Fibroblast of gingiva (primary cell): ENCODE measurements around the gene CERS5.

ENCODE experiments used
- DNase-seq: peaks from one replicate; pipeline ENCODE4 v3.0.0-alpha.2; 2011; ENCODE audit warnings: low read depth

CERS5 gene, protein sequence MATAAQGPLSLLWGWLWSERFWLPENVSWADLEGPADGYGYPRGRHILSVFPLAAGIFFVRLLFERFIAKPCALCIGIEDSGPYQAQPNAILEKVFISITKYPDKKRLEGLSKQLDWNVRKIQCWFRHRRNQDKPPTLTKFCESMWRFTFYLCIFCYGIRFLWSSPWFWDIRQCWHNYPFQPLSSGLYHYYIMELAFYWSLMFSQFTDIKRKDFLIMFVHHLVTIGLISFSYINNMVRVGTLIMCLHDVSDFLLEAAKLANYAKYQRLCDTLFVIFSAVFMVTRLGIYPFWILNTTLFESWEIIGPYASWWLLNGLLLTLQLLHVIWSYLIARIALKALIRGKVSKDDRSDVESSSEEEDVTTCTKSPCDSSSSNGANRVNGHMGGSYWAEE

DNA sequence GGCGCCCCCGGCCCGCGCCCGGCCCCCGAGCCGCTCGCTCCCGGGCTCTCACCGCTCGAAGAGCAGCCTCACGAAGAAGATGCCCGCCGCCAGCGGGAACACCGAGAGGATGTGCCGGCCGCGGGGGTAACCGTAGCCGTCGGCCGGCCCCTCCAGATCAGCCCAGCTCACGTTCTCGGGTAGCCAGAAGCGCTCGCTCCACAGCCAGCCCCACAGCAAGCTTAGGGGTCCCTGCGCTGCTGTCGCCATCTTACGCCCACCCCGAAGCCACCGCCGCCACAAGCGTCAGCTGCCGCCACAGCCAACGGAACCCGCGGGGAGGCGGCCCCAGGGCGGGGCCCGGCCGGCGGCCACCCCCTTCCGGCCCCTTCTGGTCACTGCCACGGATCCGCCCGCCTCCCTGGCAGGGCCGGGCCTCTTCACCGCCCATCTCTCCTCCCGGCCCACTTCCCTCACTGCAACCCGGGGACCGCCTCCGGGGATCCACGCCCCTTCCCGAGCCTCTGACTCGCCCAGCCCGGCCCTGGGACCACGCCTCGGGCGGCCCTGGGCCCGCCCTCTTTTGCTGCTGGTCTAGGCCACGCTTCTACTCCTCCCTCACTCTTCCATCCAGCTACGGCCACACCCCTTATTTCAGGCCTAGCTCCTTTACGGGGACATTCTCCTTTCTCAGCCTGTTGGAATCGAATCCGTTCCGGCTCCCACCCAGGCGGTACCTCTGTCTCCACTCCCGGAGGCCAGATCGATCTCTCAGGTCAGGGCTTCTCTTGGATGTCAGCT is at the start of gene CERS5:
Gene CERS5, minus strand, starts transcription at position 321 of the 780 bp plus-strand sequence. Its CDS starts 72 bp downstream, at position 249.
- DNase-seq: peak; percentile 99

DNA sequence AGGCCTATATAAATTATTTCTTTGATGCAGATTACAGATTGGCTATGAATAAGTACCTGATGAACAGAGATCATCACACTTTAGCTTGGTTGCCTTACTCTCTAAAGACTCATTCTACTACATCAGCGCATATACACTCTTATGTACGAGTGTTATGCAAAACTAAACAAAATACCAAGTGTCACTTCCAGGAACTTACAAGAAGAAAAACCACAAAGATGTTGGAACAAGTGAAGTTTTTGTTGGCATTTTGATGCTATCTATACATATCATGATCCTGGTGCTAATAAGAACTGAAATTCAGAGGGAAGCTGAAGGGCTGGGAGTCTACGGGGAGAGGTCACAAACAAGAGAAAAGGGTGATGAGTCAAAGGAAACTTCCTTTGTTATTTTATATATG is 47.9 kb upstream of the CERS5 start:
- DNase-seq: peak; percentile 78

DNA sequence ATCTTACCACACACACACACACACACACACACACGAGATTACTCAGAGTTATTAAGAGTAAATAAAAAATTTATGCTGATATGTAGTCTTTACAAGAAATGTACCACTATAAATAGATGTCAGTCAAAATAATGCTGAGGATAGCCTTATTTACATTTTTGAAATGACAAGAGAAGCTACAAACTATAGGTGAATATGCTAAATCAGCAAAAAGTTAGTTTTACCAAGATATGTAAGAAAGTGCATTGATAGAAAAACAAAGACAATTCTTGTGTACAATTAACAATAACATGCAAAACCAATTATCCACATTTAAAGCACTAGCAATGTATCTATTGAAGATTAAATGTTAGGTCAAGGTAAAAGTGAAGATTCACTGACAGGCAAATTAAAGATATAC is 46.8 kb upstream of the CERS5 start:
- no peak for DNase-seq

DNA sequence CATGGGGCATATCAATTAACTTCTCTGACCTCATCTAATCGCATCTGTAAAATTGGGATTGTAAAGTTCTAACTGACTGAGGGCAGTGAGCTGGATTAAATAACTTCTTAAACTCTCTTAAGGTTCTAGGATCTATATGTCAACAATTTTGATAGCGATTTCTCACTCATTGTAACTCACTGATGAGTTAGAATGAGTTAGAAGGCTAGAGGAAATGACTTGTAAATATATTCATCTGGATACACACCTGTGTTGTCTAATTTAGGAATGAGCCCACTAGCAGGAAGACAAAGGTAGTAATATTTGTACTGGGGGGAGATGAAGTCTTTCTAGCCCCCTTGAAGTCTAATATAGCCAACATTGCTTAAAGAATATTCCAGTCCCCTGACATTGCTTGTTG is 46.3 kb upstream of the CERS5 start:
- DNase-seq: no peak

DNA sequence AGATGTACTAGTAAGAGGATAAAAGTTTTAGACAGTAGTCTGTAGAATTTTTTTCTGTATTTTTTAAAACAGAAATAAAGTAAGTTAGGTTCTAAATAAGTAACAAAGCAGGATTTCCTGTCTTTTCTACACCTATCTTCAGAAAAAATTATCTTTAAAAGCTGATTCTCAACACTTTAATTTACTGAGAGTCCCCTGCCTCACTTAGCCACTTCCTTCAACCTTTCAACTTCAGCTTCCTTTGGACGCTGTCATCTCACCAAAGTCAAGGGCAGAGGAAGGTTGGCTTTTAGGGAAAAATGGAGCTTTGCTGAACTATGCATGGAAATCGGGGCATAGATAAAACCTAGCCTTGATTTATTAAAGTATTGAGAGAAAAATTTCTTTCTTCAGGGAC is 44.9 kb upstream of the CERS5 start:
- DNase-seq: no peak

DNA sequence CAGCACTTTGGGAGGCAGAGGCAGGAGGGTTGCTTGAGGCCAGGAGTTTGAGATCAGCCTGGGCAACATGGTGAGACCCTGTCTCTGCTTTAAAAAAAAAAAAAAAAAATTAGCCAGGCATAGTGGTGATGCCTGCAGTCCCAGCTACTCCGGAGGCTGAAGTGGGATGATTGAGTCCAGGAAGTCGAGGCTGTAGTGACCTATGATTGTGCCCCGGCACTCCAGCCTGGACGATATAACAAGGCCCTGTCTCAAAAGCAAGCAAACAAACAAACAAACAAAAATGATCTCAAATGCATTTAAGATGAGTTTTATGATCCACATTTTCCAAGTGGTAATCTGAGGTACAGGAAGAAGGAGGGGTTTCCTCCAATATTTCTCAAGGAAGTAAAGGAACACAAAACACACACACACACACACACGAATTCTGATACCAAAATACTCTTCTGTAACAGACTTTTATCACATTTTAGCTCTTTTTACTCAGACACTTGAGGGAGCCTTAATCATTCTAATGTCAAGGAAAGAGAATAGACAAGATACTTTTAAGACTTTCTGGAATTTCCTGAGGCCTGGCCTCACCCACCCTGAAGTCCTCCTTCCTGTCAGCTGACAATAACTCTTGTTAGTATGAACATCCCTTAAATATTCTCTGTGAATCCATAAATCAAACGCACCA is 44.4 kb upstream of the CERS5 start:
- DNase-seq: no peak

DNA sequence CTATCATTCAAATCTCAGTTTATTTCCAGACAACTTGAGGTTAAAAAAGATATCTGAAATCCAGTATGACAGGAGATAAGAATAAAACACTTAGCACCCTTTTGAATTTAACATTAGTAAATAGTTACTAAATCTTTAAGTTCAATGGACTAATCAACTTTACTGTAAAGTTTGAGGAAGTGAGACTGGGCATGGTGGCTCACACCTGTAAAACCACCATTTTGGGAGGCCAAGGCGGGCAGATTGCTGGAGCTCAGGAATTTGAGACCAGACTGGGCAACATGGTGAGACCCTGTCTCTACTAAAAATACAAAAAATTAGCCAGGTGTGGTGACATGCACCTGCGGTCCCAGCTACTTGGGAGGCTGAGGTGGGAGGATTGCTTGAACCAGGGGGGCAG is 40.3 kb upstream of the CERS5 start:
- no peak for DNase-seq

DNA sequence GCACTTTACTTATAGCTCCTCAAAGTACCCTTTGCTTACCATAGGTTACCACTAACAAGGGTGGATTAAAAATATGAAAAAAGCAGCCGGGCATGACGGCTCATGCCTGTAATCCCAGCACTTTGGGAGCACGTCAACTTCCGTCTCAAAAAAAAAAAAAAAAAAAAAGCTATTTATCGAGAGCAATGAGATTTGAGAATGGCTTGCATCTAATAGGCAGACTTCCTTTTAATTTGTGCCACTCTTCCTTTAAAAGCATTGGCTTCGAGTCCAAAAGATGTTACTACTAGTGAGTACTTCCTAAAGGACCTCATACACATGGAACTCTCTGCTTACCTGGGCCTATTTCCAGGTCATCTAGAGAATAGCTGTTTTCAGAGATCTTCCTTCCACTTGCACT is 38.5 kb upstream of the CERS5 start:
- no peak for DNase-seq

DNA sequence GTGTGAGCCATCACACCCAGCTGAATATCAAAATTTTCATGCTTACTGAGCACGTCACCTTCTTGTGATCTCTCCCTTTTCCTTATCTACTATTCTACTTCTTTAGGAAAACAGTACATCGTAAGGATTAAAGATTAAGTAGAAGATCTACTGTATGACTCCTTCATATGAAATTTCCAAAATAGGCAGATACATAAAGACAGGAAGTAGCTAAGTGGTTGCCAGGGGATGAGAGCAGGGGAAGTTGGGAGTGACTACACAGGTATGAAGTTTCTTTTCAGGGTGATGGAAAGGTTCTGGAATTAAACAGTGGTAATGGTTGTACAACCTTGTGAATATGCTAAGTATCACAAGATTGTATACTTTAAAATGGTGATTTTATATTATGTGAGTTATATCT is 36.5 kb upstream of the CERS5 start:
- DNase-seq: no peak

DNA sequence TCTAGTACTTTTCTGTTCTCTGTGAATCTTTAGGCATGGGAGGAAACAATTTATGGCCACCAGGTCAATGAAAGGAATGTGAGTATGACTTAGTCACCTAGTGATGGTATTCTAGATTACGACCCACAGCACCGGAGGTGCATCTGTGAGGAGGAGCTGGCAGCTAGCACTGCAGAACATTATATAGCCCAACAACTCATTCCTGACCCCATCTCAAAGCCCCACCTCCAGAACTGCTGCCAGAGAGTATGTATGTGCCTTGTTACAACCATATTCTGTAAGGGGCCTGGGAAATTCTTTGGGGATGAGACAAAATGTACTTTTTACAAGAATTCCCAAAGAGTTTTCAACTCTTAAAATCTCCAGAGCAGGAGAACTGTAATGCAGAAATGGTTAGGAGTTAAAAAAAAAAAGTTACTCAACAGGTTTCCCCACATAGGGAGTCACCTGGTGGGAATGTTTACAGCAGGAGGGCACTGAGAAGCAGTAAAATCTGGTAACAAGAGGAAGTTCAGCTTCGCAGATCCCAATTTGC is 34.9 kb upstream of the CERS5 start:
- DNase-seq: no peak

DNA sequence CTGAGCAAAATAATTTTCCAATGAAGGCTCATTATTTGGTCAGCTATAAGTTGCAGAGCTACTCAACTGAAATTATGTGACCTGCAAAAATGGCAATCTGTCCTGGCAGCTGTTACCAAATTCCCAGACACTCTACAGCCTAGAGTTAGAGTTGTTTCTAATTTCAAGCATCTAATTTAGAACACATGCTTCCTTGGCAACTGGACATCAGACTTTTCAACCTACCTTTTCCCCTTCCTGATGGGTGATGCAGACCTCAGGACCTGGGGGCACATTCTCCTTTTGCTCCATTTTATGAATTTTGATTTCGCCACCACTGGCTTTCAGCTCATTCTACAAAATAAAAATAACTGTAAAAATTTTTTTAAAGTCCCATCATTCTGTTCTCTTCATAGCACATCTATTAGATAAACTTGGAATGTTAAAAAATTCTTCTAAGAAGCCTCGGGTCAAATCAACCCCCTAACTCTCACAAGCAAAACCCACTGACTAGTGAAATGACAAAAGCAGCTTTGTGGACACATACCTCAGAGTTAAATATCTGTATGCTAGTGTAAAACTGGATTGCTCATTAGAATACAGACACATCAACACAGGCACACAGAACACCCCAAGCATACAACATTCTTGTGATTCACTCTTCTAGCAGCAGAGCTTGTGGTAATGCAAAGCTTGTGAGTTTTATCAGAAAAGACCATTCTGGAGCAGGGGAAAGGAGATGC is 33.5 kb upstream of the CERS5 start:
- DNase-seq: no peak

DNA sequence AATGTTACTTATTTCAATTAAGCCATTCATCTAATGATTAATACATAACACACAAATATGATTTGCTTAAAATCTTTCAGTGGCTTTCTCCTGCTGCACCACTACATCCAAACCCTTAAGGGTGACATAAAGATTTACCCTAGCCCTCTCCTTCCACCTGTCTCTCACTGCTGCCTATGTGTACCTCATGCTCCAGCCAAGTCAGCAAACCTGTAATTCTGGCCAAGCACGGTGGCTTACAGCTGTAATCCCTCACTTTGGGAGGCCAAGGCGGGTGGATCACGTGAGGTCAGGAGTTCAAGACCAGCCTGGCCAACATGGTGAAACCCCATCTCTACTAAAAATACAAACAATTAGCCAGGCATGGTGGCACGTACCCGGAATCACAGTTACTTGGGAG is 31.7 kb upstream of the CERS5 start:
- DNase-seq: no peak

DNA sequence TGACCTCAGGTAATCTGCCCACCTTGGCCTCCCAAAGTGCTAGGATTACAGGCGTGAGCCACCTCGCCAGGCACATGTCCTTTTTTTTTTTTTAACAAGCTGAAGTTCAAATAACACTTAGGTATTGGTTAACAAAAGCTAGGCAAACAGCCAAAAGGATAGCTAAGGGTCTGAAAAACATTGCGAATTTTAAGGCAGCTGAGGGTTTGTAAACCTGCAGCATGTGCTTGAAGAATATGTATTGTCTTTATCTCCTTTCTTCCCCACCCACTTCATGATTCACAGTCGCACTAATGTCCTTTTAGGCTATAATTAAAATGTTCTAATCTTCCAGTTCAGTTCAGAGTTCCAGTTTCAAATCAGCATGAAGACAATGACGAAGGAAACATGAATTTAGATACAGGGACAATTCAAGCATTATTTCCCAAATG is 30.1 kb upstream of the CERS5 start:
- no peak for DNase-seq

DNA sequence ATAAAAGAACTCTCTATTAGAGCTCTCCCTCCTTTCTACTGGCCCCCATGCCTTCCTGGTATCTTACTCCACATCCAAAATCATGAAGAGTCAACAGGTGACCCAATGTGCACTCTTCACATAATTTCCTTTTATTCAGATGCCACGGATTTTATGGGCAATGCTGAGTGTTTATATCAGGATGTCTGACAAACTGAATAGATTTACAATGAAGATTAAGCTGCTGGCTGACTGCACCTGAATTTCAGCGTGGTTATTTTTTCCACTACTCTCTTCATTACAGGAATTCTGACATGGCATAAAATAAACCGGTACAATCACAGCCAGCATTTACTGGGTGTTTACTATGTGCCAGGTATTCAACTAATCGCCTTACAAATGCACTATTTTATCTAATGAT is 29.4 kb upstream of the CERS5 start:
- DNase-seq: no peak

DNA sequence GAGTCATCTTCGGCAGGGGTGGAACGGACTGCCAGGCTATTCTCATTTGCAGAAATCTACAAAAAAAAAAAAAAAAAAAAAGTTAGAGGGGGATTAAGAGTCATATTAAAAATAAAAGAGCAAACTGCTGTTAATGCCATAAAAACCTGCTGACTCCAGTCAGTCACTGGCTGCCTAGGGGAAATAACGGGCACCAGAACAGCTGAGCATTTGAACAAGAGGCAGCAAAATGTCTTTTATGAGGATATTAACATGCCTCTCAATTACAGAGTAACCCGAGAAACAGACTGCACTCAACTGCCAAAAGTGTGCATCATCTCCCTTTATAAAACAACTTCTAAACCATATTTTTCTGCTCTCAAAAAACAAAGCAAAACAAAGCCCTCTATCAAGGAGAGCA is 28.7 kb upstream of the CERS5 start:
- DNase-seq: no peak

DNA sequence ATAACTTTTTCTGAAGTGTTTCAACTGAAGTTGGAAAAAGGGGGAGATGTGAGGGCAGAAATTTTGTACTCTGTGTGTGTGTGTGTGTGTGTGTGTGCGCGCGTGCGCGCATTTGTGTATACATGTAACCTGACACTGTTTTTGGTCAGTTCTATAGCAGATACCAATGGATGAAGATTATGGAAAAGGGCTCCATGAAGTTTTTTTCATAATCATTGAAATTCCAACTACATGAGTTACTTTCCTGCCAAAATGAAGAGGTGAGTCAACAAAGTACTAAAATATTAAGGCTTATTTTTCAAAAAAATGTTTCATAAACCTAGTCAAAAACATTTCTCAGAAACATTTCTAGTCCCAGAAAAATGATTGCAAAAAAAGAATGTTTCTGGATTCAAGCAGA is 25.7 kb upstream of the CERS5 start:
- peak; percentile 32 for DNase-seq

DNA sequence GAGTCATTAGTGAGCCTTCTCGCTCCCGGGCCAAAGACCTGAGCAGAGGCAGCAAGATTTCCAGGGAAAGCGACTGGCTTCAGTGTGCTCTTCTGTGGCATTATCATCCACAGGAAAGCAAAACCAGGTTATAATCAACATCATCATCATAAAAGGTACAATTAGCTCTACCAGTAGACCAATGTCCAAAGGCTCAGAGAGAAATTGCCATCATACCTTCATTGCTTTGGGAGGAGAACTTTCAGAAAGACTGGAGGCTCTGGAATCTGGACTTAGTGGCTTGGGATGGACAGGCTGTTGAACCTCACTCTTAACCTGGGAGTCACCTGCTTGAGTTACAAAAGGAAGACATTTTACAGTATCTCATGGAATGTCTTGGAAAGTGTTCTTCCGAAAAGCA is 25.1 kb upstream of the CERS5 start:
- no peak for DNase-seq

DNA sequence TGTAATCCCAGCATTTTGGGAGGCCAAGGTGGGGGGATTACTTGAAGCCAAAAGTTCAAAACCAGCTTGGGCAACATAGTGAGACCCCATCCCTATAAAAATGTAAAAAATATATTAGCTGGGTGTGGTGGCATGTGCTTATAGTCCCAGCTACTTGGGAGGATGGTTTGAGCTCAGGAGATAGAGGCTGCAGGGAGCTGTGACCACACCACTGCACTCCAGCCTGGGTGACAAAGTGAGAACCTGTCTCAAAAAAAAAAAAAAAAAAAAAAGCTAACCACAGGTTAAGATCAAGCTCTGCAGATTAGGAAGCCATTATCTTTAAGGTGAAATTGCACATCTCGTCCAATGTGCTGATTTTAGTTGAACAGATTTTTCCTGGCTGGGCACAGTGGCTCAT is 23.7 kb upstream of the CERS5 start:
- DNase-seq: no peak

DNA sequence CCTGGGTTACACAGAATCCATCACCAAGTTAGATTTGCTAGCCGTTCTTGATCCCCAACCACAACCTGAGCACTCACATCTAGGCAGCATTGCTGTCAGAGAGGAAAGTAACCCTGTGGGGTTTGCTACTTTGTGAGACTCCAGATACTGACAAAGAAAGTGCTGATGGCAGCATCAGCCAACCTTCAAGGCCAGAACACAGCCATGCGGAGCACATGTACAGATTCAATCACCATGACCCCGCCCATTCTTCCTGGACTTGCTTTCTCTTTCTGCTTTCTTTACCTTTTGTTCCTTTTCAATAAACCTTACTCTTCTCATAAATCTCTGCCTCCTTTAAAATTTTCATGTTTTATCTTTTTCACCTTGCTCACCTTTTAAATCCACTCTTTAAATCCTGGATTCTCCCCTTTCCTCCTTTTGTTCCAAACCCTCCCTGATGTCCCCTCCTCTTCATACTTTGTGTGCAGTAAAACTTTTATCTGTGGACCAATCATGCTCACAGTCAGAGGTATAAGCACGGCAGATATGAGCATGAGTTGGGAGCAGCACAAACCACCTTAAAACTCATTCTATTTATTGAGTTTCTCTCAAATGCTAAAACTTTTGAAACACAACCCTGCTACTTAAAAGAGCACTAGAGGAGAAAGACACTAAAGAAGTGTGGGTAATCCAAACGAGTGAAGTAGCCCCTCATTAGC is 21.9 kb upstream of the CERS5 start:
- DNase-seq: no peak

DNA sequence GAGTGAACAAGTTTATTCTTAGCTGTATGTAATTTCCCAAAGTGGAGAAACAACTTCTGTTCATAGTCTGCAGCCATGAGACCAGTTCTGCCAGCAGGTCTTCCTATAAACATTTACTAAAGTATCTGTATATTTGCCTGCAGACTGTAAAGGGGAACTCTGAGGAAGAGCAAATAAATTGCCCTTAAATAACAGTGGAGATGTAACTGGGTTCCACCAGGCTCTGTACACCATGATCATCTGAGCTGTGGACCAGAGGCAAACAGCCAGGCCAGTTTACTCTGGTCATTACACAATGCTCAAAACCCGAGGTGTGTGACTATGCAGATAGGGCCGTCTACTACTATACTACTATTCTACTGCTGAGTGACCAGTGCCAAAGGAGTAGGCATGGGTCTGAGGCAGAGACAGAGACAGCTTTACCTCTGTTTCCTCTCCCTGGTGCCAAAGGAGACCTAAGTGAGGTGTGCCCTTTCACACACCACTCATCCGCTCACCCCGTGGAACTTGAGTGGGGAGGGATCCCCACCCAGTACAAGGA is 21.1 kb upstream of the CERS5 start:
- DNase-seq: peak; percentile 31
